Thyroid gland (tissue), 4 donors: ENCODE data around the gene PTPRN2.

ENCODE experiments used
- POLR2A ChIP-seq, 2 donors: fragments of 450-650 bp; IDR thresholded peaks; one replicate each; pipeline ENCODE4 v1.6.1; 2017; ENCODE audit warnings: antibody characterized with exemption in 2 of 2, mild to moderate bottlenecking in 2 of 2, moderate library complexity in 1 of 2
- TF ChIP-seq, protein P1 (sequence below), 6 experiments: fragments of 200-600 bp in 3 of 6; fragments of 450-650 bp in 3 of 6; sonication (generic) in 3 of 6; IDR thresholded peaks; one replicate each; pipeline ENCODE4 v1.5.1; 2016 to 2019; ENCODE audit warnings: antibody characterized with exemption in 6 of 6, mild to moderate bottlenecking in 2 of 6, inconsistent platforms in 1 of 6, moderate library complexity in 1 of 6

DNA sequence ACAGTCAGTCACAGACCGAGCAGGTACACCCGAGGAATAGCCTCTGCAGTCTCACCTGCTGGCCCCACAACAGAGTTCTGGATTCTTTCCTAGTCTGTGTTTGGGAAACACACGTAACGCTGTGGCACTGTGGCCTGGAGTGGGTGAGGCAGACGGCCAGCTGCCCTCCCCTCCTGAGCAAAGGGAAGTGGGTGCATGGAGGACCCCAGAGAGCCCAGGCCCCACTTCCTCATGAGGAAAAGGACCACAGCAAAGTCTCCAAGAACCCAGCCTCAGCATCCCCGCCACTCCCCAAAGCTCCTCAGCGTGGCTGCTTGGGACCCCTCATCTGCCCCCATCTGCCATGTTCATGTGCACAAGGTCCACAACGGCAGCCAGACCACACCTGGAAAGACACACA lies 530.2 kb downstream of the PTPRN2 start:
- TF ChIP-seq POLR2A (IDR thresholded peaks at IDR 0.05): no peak
- TF ChIP-seq, protein P1, sequence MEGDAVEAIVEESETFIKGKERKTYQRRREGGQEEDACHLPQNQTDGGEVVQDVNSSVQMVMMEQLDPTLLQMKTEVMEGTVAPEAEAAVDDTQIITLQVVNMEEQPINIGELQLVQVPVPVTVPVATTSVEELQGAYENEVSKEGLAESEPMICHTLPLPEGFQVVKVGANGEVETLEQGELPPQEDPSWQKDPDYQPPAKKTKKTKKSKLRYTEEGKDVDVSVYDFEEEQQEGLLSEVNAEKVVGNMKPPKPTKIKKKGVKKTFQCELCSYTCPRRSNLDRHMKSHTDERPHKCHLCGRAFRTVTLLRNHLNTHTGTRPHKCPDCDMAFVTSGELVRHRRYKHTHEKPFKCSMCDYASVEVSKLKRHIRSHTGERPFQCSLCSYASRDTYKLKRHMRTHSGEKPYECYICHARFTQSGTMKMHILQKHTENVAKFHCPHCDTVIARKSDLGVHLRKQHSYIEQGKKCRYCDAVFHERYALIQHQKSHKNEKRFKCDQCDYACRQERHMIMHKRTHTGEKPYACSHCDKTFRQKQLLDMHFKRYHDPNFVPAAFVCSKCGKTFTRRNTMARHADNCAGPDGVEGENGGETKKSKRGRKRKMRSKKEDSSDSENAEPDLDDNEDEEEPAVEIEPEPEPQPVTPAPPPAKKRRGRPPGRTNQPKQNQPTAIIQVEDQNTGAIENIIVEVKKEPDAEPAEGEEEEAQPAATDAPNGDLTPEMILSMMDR (IDR thresholded peaks at IDR 0.05): no peak
